OCI-LY7 (cell line): ENCODE measurements around the gene UPB1.

Experiments used
- EZH2phosphoT487 ChIP-seq: fragments of 200-600 bp; sonication (generic); IDR thresholded peaks from 2 replicates; pipeline ENCODE4 v1.6.1; 2018; ENCODE audit warnings: low read depth, borderline replicate concordance, mild to moderate bottlenecking, mixed run types, antibody characterized with exemption, low read length, moderate library complexity, mixed read lengths
- TF ChIP-seq, protein P1 (sequence below): fragments of 200-600 bp; sonication (generic); conservative IDR thresholded peaks from 2 replicates; pipeline ENCODE4 v1.5.1; 2014; ENCODE audit warnings: mild to moderate bottlenecking, antibody characterized with exemption, low read length, moderate library complexity, mixed read lengths

DNA sequence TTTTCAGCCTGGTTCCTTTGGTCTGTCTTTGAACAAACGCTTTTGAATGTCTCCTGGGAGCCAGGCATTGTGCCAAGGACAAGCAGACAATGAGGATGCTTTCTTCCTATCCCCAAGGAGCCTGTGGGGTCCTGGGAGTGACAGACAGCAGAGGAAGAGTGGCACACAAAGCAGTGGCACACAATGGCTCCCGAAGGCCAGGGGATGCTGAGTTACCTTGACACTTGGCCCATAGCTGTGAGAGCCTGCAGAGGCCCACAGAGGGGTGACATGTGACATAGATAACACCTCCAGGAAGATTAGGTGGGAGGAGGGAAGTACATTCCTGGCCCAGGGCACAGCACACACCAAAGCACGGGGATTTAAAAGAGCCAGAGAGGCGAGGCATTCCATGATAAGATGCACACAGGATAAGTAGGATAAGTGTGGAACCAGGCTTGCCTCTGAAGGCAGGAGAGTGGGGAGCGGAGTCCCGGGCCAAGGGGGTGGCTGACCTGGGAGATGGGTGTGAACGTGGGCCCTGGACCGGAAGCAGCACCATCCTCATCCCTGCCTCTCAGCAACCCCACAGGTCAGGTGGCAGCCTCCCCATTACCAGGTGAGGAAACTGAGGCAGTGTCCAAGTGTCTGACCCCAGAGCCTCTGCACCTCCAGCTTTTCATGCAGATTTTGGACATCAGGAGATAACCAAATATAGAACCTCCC, 6.3 kb downstream of the UPB1 start:
- TF ChIP-seq, protein P1, sequence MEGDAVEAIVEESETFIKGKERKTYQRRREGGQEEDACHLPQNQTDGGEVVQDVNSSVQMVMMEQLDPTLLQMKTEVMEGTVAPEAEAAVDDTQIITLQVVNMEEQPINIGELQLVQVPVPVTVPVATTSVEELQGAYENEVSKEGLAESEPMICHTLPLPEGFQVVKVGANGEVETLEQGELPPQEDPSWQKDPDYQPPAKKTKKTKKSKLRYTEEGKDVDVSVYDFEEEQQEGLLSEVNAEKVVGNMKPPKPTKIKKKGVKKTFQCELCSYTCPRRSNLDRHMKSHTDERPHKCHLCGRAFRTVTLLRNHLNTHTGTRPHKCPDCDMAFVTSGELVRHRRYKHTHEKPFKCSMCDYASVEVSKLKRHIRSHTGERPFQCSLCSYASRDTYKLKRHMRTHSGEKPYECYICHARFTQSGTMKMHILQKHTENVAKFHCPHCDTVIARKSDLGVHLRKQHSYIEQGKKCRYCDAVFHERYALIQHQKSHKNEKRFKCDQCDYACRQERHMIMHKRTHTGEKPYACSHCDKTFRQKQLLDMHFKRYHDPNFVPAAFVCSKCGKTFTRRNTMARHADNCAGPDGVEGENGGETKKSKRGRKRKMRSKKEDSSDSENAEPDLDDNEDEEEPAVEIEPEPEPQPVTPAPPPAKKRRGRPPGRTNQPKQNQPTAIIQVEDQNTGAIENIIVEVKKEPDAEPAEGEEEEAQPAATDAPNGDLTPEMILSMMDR = no peak
- no peak for TF ChIP-seq EZH2phosphoT487
